Fibroblast of lung (primary cell): ENCODE results near the gene SLC23A2. TPM values are rescaled to one million over a fixed set of nuclear protein-coding genes. Genes with fewer than 3 reads are reported as not detected.

Source experiments
- DNase-seq, 2 donors: peaks; one replicate each; pipeline versions ENCODE4 v3.0.0 to v3.0.0-alpha.2; 2010; ENCODE audit warnings: low read depth in 2 of 2
- H2AFZ ChIP-seq: 2 replicates; pipeline ENCODE4 v1.5.1; 2012; ENCODE audit warnings: low read length, control low read depth, inconsistent platforms
- H3K27ac ChIP-seq: 2 replicates; pipeline ENCODE4 v1.5.1; 2011; ENCODE audit warnings: low read length, control low read depth; ENCODE audit not compliant: insufficient read depth
- H3K27me3 ChIP-seq: 2 replicates; pipeline ENCODE4 v1.5.1; 2011; ENCODE audit warnings: mild to moderate bottlenecking, low read length; ENCODE audit not compliant: control insufficient read depth, insufficient read depth
- H3K36me3 ChIP-seq: 2 replicates; pipeline ENCODE4 v1.5.1; 2011; ENCODE audit warnings: low read length; ENCODE audit not compliant: control insufficient read depth, insufficient read depth
- H3K4me1 ChIP-seq: 2 replicates; pipeline ENCODE4 v1.5.1; 2011; ENCODE audit warnings: low read length; ENCODE audit not compliant: control insufficient read depth, insufficient read depth; ENCODE audit errors: extremely low read depth
- H3K4me2 ChIP-seq: 2 replicates; pipeline ENCODE4 v1.5.1; 2011; ENCODE audit warnings: low read length, control low read depth; ENCODE audit not compliant: insufficient read depth; ENCODE audit errors: extremely low read depth
- H3K4me3 ChIP-seq, 4 experiments: fragments of 200-600 bp in 1 of 4; sonication (generic) in 1 of 4; replicated peaks in 1 of 4; 2 replicates each; pipeline ENCODE4 v1.5.1; 2011 to 2016; ENCODE audit warnings: low read length in 4 of 4, low read depth in 3 of 4, mild to moderate bottlenecking in 3 of 4, control low read depth in 2 of 4, inconsistent platforms in 1 of 4, mixed read lengths in 1 of 4; ENCODE audit not compliant: insufficient read depth in 1 of 4; ENCODE audit errors: control extremely low read depth in 1 of 4
- H3K79me2 ChIP-seq: 2 replicates; pipeline ENCODE4 v1.5.1; 2012; ENCODE audit warnings: mild to moderate bottlenecking, low read length, inconsistent platforms; ENCODE audit not compliant: control insufficient read depth, insufficient read depth
- H3K9ac ChIP-seq: 2 replicates; pipeline ENCODE4 v1.5.1; 2011; ENCODE audit warnings: mild to moderate bottlenecking, low read length, control low read depth; ENCODE audit not compliant: insufficient read depth
- H3K9me3 ChIP-seq: 2 replicates; pipeline ENCODE4 v1.5.1; 2012; ENCODE audit warnings: low read depth, low read length; ENCODE audit not compliant: control insufficient read depth, insufficient read depth
- H4K20me1 ChIP-seq: 2 replicates; pipeline ENCODE4 v1.5.1; 2011; ENCODE audit warnings: low read length; ENCODE audit not compliant: control insufficient read depth, insufficient read depth; ENCODE audit errors: extremely low read depth
- EZH2 ChIP-seq: IDR thresholded peaks from 2 replicates; pipeline ENCODE4 v1.5.1; 2012; ENCODE audit warnings: low read length, control low read depth, mild to moderate bottlenecking; ENCODE audit errors: missing control alignments
- polyA plus RNA-seq, 2 donors: library from polyadenylated mRNA; depleted of rRNA in 1 of 2; stranded (reverse) in 1 of 2; unstranded in 1 of 2; fragments of >200 nt; gene quantifications; 2 replicates each; pipeline ENCODE4 v1.2.1, GENCODE V29; 2011 to 2012; ENCODE audit warnings: missing spikeins in 1 of 2
- total RNA-seq: library from RNA; depleted of rRNA; stranded (reverse); fragments of >200 nt; gene quantifications from 2 replicates; pipeline ENCODE4 v1.2.1, GENCODE V29; 2014
- TF ChIP-seq, protein P1 (sequence below), 2 donors: IDR thresholded peaks in 1 of 2; conservative IDR thresholded peaks in 1 of 2; 1 replicate in 1 of 2; 2 replicates in 1 of 2; pipeline ENCODE4 v1.5.1; 2011 to 2012; ENCODE audit warnings: low read length in 2 of 2, control low read depth in 1 of 2, inconsistent platforms in 1 of 2, low read depth in 1 of 2, mild to moderate bottlenecking in 1 of 2

The SLC23A2 gene
- total and polyA plus RNA-seq, 2 donors (not counting 1 experiment from before 2014, with no cell fraction given), result 12.1 to 17.5 TPM

DNA sequence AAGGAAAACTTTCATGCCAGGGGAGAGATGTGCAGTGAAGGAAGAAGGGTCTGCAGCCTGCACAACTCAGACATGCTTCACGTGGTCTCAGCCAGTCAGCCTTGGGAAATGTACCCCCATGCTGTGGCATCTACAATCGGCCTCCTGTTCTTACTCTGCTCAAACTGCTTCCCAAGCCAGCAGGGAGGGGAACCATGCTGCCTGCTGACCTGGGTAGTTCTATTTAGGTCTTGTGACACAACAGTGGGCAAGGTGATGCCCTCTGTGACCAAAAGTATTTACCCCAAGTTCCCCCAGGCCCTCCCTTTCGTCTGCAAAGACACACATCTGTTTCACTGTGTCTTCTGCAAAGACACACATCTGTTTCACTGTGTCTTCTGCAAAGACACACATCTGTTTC is 106.9 kb downstream of the SLC23A2 start:
- Histone ChIP-seq H3K4me1 (peaks cover 12% of the 10 kb centered on the region), H3K9ac (no peak overlapping the region), H3K79me2 (no peaks in the 10 kb centered on the region), H3K27ac (no peak overlapping the region), H3K9me3 (no peaks in the 10 kb centered on the region), H2AFZ (no peak overlapping the region), H3K36me3 (peaks cover 4% of the 10 kb centered on the region), H3K4me2 (no peak overlapping the region), H3K27me3 (no peaks in the 10 kb centered on the region), H3K4me3 (no peak overlapping the region), H4K20me1 (no peaks in the 10 kb centered on the region)
- no peak for TF ChIP-seq EZH2
- TF ChIP-seq, protein P1, sequence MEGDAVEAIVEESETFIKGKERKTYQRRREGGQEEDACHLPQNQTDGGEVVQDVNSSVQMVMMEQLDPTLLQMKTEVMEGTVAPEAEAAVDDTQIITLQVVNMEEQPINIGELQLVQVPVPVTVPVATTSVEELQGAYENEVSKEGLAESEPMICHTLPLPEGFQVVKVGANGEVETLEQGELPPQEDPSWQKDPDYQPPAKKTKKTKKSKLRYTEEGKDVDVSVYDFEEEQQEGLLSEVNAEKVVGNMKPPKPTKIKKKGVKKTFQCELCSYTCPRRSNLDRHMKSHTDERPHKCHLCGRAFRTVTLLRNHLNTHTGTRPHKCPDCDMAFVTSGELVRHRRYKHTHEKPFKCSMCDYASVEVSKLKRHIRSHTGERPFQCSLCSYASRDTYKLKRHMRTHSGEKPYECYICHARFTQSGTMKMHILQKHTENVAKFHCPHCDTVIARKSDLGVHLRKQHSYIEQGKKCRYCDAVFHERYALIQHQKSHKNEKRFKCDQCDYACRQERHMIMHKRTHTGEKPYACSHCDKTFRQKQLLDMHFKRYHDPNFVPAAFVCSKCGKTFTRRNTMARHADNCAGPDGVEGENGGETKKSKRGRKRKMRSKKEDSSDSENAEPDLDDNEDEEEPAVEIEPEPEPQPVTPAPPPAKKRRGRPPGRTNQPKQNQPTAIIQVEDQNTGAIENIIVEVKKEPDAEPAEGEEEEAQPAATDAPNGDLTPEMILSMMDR (conservative IDR thresholded peaks at IDR 0.05 in 1 of 2, IDR thresholded peaks at IDR 0.05 in 1 of 2; ENCODE audit: low read depth in 1 of 2, low read length in 2 of 2), result no peak
- DNase-seq, result no peak

DNA sequence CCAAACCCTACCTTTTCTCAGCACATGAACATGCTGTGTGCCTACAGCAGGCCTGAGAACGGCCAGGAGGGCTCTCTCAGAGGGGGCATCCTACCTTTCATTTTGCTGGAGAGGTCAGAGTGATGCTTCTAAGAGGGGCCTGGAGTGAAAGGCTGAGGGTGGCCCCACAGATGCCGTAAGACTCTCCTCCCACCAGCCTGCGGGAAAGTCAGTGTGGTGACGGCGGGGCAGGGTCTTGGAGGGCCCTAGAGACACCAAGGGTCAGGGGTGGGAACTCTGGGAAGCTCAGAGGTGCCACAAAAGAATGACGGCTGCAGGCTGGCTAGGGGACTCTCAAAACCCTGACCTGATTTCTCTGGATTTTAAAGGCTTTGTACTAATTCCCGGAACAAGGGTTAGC is 107.6 kb downstream of the SLC23A2 start:
- H3K4me1 ChIP-seq, result peaks cover 9% of the 10 kb centered on the region
- no peak overlapping the region for H3K4me3 ChIP-seq
- H3K36me3 ChIP-seq, result peaks cover 2% of the 10 kb centered on the region
- H2AFZ ChIP-seq, result no peak overlapping the region
- DNase-seq, result no peak
- no peaks in the 10 kb centered on the region for H3K9me3 ChIP-seq
- H3K27me3 ChIP-seq, result no peaks in the 10 kb centered on the region
- no peak overlapping the region for H3K9ac ChIP-seq
- no peaks in the 10 kb centered on the region for H3K79me2 ChIP-seq
- H3K27ac ChIP-seq, result no peak overlapping the region
- H3K4me2 ChIP-seq, result no peak overlapping the region
- H4K20me1 ChIP-seq, result no peaks in the 10 kb centered on the region
- TF ChIP-seq EZH2, result no peak
- TF ChIP-seq, protein P1 (conservative IDR thresholded peaks at IDR 0.05 in 1 of 2, IDR thresholded peaks at IDR 0.05 in 1 of 2; ENCODE audit: low read depth in 1 of 2, low read length in 2 of 2), result no peak

DNA sequence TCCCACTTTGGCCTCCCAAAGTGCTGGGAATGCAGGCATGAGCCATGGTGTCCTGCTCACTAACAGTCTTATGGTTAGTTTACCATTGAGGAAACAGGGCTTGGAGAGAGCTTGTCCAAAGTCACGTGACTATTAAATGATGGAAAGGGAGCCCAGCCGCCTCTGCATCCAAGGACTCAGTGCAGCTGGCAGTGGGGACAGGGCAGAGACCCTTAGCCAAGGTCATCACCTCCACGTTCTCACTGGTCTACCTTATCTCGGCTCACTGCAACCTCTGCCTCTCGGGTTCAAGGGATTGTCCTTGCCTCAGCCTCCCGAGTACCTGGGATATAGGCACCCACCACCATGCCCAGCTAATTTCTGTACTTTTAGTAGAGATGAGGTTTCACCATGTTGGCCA is 109.3 kb downstream of the SLC23A2 start:
- Histone ChIP-seq H3K9me3 (no peaks in the 10 kb centered on the region), H3K4me1 (no peaks in the 10 kb centered on the region), H3K27ac (no peak overlapping the region), H3K4me2 (no peak overlapping the region), H3K4me3 (no peak overlapping the region), H3K27me3 (no peaks in the 10 kb centered on the region), H3K36me3 (peaks cover 2% of the 10 kb centered on the region), H4K20me1 (no peaks in the 10 kb centered on the region), H2AFZ (no peak overlapping the region), H3K79me2 (no peaks in the 10 kb centered on the region), H3K9ac (no peak overlapping the region)
- TF ChIP-seq, protein P1 (conservative IDR thresholded peaks at IDR 0.05 in 1 of 2, IDR thresholded peaks at IDR 0.05 in 1 of 2; ENCODE audit: low read depth in 1 of 2, low read length in 2 of 2), result no peak
- no peak for TF ChIP-seq EZH2
- DNase-seq, result no peak
